ENCODE results near the gene ZFP1.

The ZFP1 gene

DNA sequence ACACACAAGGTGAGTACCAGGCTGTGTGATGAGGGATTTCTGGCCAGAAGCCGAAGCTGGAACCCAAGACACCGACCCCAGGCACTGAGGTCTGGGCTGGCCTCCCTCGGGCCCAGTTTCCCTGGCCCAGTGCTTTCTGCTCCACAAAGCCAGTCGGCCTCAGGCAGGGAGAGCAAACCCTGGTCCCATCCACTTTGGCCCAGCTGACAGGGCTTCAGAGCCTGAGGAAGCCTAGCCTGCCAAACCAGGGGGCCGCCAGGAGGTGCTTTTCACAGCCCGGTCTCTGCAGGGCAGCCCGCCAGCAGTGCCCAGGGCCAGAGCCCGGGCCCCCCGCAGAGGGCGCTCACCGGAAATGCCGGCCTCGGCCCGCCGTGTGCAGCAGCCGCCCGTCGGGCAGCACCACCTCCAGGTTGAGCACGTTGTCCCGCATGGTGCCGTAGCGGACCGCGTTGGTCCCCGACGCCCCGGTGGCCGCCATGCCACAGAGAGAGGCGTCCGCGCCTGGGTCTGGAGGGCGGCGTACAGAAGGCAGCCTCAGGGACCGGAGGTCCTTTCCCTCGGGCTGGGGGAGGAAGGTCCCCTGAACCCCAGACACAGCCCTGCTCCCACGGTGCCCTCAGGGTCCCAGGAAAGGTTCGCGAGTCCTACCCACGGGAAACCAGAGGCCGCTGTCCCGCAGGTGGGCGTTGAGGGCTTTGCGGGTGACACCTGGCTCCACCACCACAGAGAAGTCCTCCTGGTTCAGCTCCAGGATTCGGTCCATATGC lies 34.0 kb upstream of the ZFP1 start:
- no peaks in the 10 kb centered on the region for H3K36me3 ChIP-seq (ENCODE audit: control insufficient read depth in 2 of 2, insufficient read depth in 2 of 2, low read length in 2 of 2)
- H3K27ac ChIP-seq (ENCODE audit: low read length) = no peak overlapping the region
- H3K4me3 ChIP-seq (ENCODE audit: low read length in 2 of 2) = no peak overlapping the region
- no peak overlapping the region for H3K9ac ChIP-seq (ENCODE audit: low read length in 2 of 2)
- no peaks in the 10 kb centered on the region for H3K27me3 ChIP-seq (ENCODE audit: control insufficient read depth in 1 of 2, insufficient read depth in 2 of 2, low read length in 2 of 2)
- H3K4me1 ChIP-seq (ENCODE audit: control insufficient read depth, insufficient read depth, low read length) = peaks cover 53% of the 10 kb centered on the region
- no peaks in the 10 kb centered on the region for H3K9me3 ChIP-seq (ENCODE audit: control insufficient read depth in 2 of 2, low read length in 2 of 2)

- Histone ChIP-seq H3K9me3 (ENCODE audit: control insufficient read depth in 2 of 2, low read length in 2 of 2) (no peaks in the 10 kb centered on the region), H3K27me3 (ENCODE audit: control insufficient read depth in 1 of 2, insufficient read depth in 2 of 2, low read length in 2 of 2) (no peaks in the 10 kb centered on the region), H3K36me3 (ENCODE audit: control insufficient read depth in 2 of 2, insufficient read depth in 2 of 2, low read length in 2 of 2) (no peaks in the 10 kb centered on the region), H3K9ac (ENCODE audit: low read length in 2 of 2) (no peak overlapping the region), H3K4me3 (ENCODE audit: low read length in 2 of 2) (peak overlapping the region in 1 of 2 donors; percentile 29), H3K4me1 (ENCODE audit: control insufficient read depth, insufficient read depth, low read length) (peaks cover 44% of the 10 kb centered on the region), H3K27ac (ENCODE audit: low read length) (no peak overlapping the region)
Measured at GRCh38 chr16:75114946-75115825, 33.1 kb upstream of the ZFP1 start.

DNA sequence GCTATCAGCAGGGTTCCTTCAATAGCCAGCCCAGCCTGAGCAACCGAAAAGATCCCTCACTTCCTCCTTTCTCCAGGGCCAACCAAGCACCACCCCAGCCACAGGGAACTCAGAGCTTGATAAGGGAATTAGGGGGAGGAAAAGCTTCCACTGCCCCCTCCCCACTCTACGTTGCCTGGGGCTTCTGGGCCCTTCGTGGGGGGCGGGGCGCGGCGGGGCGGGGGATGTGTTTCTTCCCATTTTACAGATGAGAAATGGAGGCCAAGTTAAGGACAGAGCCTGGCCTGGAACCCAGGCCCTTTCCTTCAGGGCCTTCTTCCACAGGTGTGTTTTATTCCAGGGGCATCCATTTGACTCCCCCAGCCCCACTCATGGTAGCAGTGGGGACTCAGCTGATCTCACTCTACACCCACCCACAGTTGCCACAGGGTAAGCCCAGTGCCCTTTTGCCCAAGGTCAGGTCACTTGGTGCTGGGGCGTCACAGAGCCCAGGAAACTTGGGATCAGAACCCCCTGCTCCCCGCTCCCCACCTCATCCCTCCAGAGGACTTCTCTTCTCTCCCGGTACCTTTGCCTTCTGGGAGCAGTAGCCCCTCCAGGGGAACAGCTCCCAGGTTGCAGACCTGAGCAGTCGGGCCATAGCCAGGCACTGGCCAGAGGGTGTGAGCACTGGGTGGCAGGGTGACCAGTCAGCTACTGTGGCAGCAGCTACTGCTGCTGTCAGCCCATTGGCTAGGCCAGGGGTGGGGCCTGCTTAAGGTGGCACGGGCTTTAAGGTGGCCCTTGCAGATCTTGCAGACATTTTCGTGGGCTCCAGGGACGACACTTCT lies 32.0 kb upstream of the ZFP1 start, which contains the start of gene LDHD:
LDHD (minus strand) TSS at position 700 of the 830 bp plus-strand sequence; CDS start at position 640, 60 bp downstream.
- Histone ChIP-seq H3K9me3 (ENCODE audit: control insufficient read depth in 2 of 2, low read length in 2 of 2) (no peaks in the 10 kb centered on the region), H3K9ac (ENCODE audit: low read length in 2 of 2) (peak within 1 kb of the TSS; percentile 46 to 76), H3K4me3 (ENCODE audit: low read length in 2 of 2) (peak within 1 kb of the TSS; percentile 75 to 83), H3K27me3 (ENCODE audit: control insufficient read depth in 1 of 2, insufficient read depth in 2 of 2, low read length in 2 of 2) (no peaks in the 10 kb centered on the region), H3K27ac (ENCODE audit: low read length) (peak within 1 kb of the TSS; percentile 41), H3K4me1 (ENCODE audit: control insufficient read depth, insufficient read depth, low read length) (peaks cover 33% of the 10 kb centered on the region), H3K36me3 (ENCODE audit: control insufficient read depth in 2 of 2, insufficient read depth in 2 of 2, low read length in 2 of 2) (no peaks in the 10 kb centered on the region)

- H3K27ac ChIP-seq (ENCODE audit: low read length) = peak overlapping the region; percentile 41
- H3K9ac ChIP-seq (ENCODE audit: low read length in 2 of 2) = no peak overlapping the region
- peak overlapping the region; percentile 75 to 83 for H3K4me3 ChIP-seq (ENCODE audit: low read length in 2 of 2)
- H3K36me3 ChIP-seq (ENCODE audit: control insufficient read depth in 2 of 2, insufficient read depth in 2 of 2, low read length in 2 of 2) = no peaks in the 10 kb centered on the region
- H3K9me3 ChIP-seq (ENCODE audit: control insufficient read depth in 2 of 2, low read length in 2 of 2) = peaks cover 0 to 1% of the 10 kb centered on the region in 2 donors
- H3K4me1 ChIP-seq (ENCODE audit: control insufficient read depth, insufficient read depth, low read length) = peaks cover 27% of the 10 kb centered on the region
- no peaks in the 10 kb centered on the region for H3K27me3 ChIP-seq (ENCODE audit: control insufficient read depth in 1 of 2, insufficient read depth in 2 of 2, low read length in 2 of 2)
Measured at GRCh38 chr16:75116911-75117245, 31.4 kb upstream of the ZFP1 start.

- no peak overlapping the region for H3K4me3 ChIP-seq (ENCODE audit: low read length in 2 of 2)
- no peak overlapping the region for H3K9ac ChIP-seq (ENCODE audit: low read length in 2 of 2)
- H3K9me3 ChIP-seq (ENCODE audit: control insufficient read depth in 2 of 2, low read length in 2 of 2) = peaks cover 3 to 5% of the 10 kb centered on the region in 2 donors
- peaks cover 20% of the 10 kb centered on the region for H3K4me1 ChIP-seq (ENCODE audit: control insufficient read depth, insufficient read depth, low read length)
- H3K27me3 ChIP-seq (ENCODE audit: control insufficient read depth in 1 of 2, insufficient read depth in 2 of 2, low read length in 2 of 2) = no peaks in the 10 kb centered on the region
- no peaks in the 10 kb centered on the region for H3K36me3 ChIP-seq (ENCODE audit: control insufficient read depth in 2 of 2, insufficient read depth in 2 of 2, low read length in 2 of 2)
- H3K27ac ChIP-seq (ENCODE audit: low read length) = no peak overlapping the region
Measured at GRCh38 chr16:75118943-75119539, 29.3 kb upstream of the ZFP1 start.

DNA sequence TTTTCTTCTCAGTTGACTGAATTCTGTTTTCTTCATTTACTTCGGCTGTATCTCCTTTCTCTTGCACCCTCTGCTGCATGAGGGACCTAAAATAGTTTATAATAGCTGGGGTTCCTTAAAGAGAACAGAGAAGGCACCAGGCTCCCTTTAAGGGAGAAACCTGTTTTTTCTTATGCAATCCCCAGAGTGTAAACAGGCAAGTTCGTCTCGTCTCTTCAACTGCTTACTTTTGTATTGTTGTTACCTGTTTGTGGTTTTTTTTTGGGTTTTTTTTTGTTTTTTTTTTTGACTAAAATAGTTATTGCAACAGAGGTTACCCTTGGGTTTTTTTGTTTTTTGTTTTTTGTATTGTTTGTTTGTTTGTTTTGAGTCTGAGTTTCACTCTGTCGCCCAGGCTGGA lies 28.1 kb upstream of the ZFP1 start:
- H3K4me1 ChIP-seq (ENCODE audit: control insufficient read depth, insufficient read depth, low read length) = peaks cover 15% of the 10 kb centered on the region
- H3K9ac ChIP-seq (ENCODE audit: low read length in 2 of 2) = no peak overlapping the region
- no peak overlapping the region for H3K27ac ChIP-seq (ENCODE audit: low read length)
- no peaks in the 10 kb centered on the region for H3K27me3 ChIP-seq (ENCODE audit: control insufficient read depth in 1 of 2, insufficient read depth in 2 of 2, low read length in 2 of 2)
- peaks cover 3 to 5% of the 10 kb centered on the region in 2 donors for H3K9me3 ChIP-seq (ENCODE audit: control insufficient read depth in 2 of 2, low read length in 2 of 2)
- H3K4me3 ChIP-seq (ENCODE audit: low read length in 2 of 2) = no peak overlapping the region
- H3K36me3 ChIP-seq (ENCODE audit: control insufficient read depth in 2 of 2, insufficient read depth in 2 of 2, low read length in 2 of 2) = no peaks in the 10 kb centered on the region

- Histone ChIP-seq H3K9ac (ENCODE audit: low read length in 2 of 2) (no peak overlapping the region), H3K27ac (ENCODE audit: low read length) (no peak overlapping the region), H3K36me3 (ENCODE audit: control insufficient read depth in 2 of 2, insufficient read depth in 2 of 2, low read length in 2 of 2) (no peaks in the 10 kb centered on the region), H3K4me1 (ENCODE audit: control insufficient read depth, insufficient read depth, low read length) (no peaks in the 10 kb centered on the region), H3K4me3 (ENCODE audit: low read length in 2 of 2) (no peak overlapping the region), H3K27me3 (ENCODE audit: control insufficient read depth in 1 of 2, insufficient read depth in 2 of 2, low read length in 2 of 2) (no peaks in the 10 kb centered on the region), H3K9me3 (ENCODE audit: control insufficient read depth in 2 of 2, low read length in 2 of 2) (peaks cover 3 to 5% of the 10 kb centered on the region in 2 donors)
Measured at GRCh38 chr16:75121949-75122568, 26.3 kb upstream of the ZFP1 start.

DNA sequence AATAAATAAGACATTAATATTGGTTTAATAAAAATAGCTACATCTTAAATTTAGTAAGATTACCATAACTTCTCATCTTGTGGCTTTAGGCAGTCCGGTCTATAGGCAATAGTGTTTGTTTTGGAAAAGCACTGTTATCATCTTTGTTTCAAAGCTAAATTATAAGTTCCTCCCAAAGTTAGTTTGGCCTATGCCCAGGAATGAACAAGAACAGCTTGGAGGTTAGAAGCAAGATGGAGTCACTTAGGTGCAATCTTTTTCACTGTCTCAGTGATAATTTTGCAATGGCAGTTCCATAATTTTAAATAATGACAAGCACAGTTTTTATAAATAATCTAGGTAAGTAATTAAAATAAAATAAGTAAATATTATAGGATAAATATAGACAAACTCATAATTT lies 25.7 kb upstream of the ZFP1 start:
- Histone ChIP-seq H3K36me3 (ENCODE audit: control insufficient read depth in 2 of 2, insufficient read depth in 2 of 2, low read length in 2 of 2) (no peaks in the 10 kb centered on the region), H3K4me1 (ENCODE audit: control insufficient read depth, insufficient read depth, low read length) (no peaks in the 10 kb centered on the region)

GRCh38 chr16:75127713-75128415 lies 20.5 kb upstream of the ZFP1 start:
- H3K4me3 ChIP-seq (ENCODE audit: low read length in 2 of 2) = no peak overlapping the region
- H3K9me3 ChIP-seq (ENCODE audit: control insufficient read depth in 2 of 2, low read length in 2 of 2) = no peaks in the 10 kb centered on the region
- H3K36me3 ChIP-seq (ENCODE audit: control insufficient read depth in 2 of 2, insufficient read depth in 2 of 2, low read length in 2 of 2) = no peaks in the 10 kb centered on the region
- H3K27me3 ChIP-seq (ENCODE audit: control insufficient read depth in 1 of 2, insufficient read depth in 2 of 2, low read length in 2 of 2) = no peaks in the 10 kb centered on the region
- no peaks in the 10 kb centered on the region for H3K4me1 ChIP-seq (ENCODE audit: control insufficient read depth, insufficient read depth, low read length)
- no peak overlapping the region for H3K27ac ChIP-seq (ENCODE audit: low read length)
- no peak overlapping the region for H3K9ac ChIP-seq (ENCODE audit: low read length in 2 of 2)

More for the DNA sequence above, 25.7 kb upstream of the ZFP1 start:
- Histone ChIP-seq H3K9ac (ENCODE audit: low read length in 2 of 2) (no peak overlapping the region), H3K9me3 (ENCODE audit: control insufficient read depth in 2 of 2, low read length in 2 of 2) (peaks cover 3 to 5% of the 10 kb centered on the region in 2 donors), H3K4me3 (ENCODE audit: low read length in 2 of 2) (no peak overlapping the region), H3K27ac (ENCODE audit: low read length) (no peak overlapping the region), H3K27me3 (ENCODE audit: control insufficient read depth in 1 of 2, insufficient read depth in 2 of 2, low read length in 2 of 2) (no peaks in the 10 kb centered on the region)

Data from stomach smooth muscle (tissue), 2 donors.